ENCODE results near the gene ARL6IP1. TPM values are rescaled to one million over a fixed set of nuclear protein-coding genes. Genes with fewer than 3 reads are reported as not detected.

The ARL6IP1 gene
- polyA plus RNA-seq, 1 donor (not counting 4 experiments of a cell fraction or from before 2014, with no cell fraction given) = 178 TPM

DNA sequence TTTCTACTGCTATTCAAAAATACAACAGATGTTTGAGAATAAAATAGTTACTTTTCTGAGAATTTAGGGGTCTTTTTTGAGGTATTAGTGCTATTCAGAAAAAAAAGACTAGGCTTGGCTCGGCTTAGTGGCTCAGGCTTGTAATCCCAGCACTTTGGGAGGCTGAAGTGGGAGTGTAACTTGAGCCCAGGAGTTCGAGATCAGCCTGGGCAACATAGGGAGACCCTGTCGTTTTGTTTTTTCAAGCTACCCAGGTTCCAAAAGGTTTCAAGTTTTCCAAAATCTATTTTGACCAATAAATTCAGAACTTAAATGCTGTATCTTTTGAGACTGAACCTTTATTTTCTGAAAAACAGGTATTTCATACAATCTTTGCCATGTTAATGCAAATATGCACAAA lies 3.2 kb upstream of the ARL6IP1 start:
- Histone ChIP-seq H3K4me1 (ENCODE audit: control insufficient read depth, extremely low read depth, insufficient read depth, low read length) (peaks cover 26% of the 10 kb centered on the region), H3K9me1 (ENCODE audit: control insufficient read depth, extremely low read depth, insufficient read depth, low read length) (no peaks in the 10 kb centered on the region), H3K4me3 (ENCODE audit: control insufficient read depth in 2 of 3, extremely low read depth in 1 of 3, insufficient read depth in 2 of 3, low read depth in 1 of 3, low read length in 3 of 3) (no peak overlapping the region), H3K27ac (ENCODE audit: control insufficient read depth, insufficient read depth, low read length) (peak overlapping the region; percentile 60), H2AFZ (ENCODE audit: control insufficient read depth, low read length) (no peak overlapping the region), H3K79me2 (ENCODE audit: control insufficient read depth, insufficient read depth, low read length) (peaks cover 21% of the 10 kb centered on the region), H4K20me1 (ENCODE audit: control insufficient read depth, extremely low read depth, insufficient read depth, low read length) (peaks cover 5% of the 10 kb centered on the region), H3K9me3 (ENCODE audit: control insufficient read depth, low read depth, low read length) (no peaks in the 10 kb centered on the region), H3K27me3 (ENCODE audit: control insufficient read depth, extremely low read depth, insufficient read depth, low read length) (no peaks in the 10 kb centered on the region), H3K4me2 (ENCODE audit: control insufficient read depth, extremely low read depth, insufficient read depth, low read depth, low read length) (peak overlapping the region; percentile 54), H3K9ac (ENCODE audit: control insufficient read depth, extremely low read depth, insufficient read depth, low read length) (no peak overlapping the region), H3K36me3 (ENCODE audit: control insufficient read depth in 2 of 2, extremely low read depth in 1 of 2, insufficient read depth in 2 of 2, low read length in 2 of 2) (peaks cover 9 to 15% of the 10 kb centered on the region in 2 experiments)
- FAIRE-seq (no peak), DNase-seq (ENCODE audit: low read depth, low spot score) (no peak)
- TF ChIP-seq, protein P1, sequence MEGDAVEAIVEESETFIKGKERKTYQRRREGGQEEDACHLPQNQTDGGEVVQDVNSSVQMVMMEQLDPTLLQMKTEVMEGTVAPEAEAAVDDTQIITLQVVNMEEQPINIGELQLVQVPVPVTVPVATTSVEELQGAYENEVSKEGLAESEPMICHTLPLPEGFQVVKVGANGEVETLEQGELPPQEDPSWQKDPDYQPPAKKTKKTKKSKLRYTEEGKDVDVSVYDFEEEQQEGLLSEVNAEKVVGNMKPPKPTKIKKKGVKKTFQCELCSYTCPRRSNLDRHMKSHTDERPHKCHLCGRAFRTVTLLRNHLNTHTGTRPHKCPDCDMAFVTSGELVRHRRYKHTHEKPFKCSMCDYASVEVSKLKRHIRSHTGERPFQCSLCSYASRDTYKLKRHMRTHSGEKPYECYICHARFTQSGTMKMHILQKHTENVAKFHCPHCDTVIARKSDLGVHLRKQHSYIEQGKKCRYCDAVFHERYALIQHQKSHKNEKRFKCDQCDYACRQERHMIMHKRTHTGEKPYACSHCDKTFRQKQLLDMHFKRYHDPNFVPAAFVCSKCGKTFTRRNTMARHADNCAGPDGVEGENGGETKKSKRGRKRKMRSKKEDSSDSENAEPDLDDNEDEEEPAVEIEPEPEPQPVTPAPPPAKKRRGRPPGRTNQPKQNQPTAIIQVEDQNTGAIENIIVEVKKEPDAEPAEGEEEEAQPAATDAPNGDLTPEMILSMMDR (optimal IDR thresholded peaks at IDR 0.05 in 1 of 3, IDR thresholded peaks at IDR 0.05 in 1 of 3, conservative IDR thresholded peaks at IDR 0.05 in 1 of 3; ENCODE audit: extremely low read depth in 1 of 3, insufficient read depth in 2 of 3, low read length in 3 of 3) = no peak
- TF ChIP-seq EZH2 (IDR thresholded peaks at IDR 0.05; ENCODE audit: low read length) = no peak
- dilution Hi-C loops (cut with MboI; ENCODE audit: extremely low pct_ligation_motif_present, low sequenced_read_pairs) = no loop called here

DNA sequence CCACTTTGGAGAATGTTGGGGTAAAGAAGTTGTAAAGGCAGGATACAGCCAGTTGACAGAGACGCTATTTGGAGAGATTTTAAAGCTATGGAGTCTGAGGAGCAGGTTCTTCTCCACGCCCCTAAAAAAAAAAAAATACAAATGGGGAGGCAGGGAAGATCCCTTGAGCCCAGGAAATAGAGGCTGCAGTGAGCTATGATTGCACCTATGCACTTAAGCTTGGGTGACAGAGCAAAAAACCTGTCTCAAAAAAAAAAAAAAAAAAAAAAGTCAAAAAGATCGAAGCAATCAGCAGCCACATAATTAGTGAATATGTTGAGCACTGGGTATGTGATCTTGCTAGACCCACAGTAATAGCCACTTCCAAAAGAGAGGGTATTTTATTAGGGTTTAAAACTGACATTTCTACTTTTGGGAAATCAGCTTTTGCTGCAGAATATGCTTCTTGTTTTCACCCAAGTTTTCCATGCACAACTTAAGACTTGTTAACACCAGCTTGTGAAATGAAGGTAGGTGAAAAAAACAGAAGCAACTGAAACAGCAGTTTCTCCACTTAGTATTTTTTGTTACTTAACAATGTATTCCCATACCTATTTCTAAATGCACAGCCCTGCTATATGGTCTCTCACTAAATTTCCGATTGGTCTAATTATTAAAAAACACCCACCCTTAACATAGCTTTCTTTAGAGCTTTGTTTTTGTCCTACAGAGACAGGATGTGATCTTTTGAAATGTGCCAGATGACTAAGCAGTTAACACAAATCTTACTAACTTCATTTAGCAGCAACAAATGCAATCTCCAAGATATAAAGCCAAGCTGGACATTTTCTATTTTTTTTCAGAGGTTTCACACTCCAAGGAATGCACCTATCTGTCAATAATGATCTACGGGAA lies 2.5 kb upstream of the ARL6IP1 start:
- Histone ChIP-seq H3K4me1 (ENCODE audit: control insufficient read depth, extremely low read depth, insufficient read depth, low read length) (peaks cover 33% of the 10 kb centered on the region), H3K4me3 (ENCODE audit: control insufficient read depth in 2 of 3, extremely low read depth in 1 of 3, insufficient read depth in 2 of 3, low read depth in 1 of 3, low read length in 3 of 3) (no peak overlapping the region), H3K27me3 (ENCODE audit: control insufficient read depth, extremely low read depth, insufficient read depth, low read length) (no peaks in the 10 kb centered on the region), H4K20me1 (ENCODE audit: control insufficient read depth, extremely low read depth, insufficient read depth, low read length) (peaks cover 5% of the 10 kb centered on the region), H3K9me3 (ENCODE audit: control insufficient read depth, low read depth, low read length) (no peaks in the 10 kb centered on the region), H2AFZ (ENCODE audit: control insufficient read depth, low read length) (no peak overlapping the region), H3K9ac (ENCODE audit: control insufficient read depth, extremely low read depth, insufficient read depth, low read length) (no peak overlapping the region), H3K4me2 (ENCODE audit: control insufficient read depth, extremely low read depth, insufficient read depth, low read depth, low read length) (peak overlapping the region; percentile 54), H3K27ac (ENCODE audit: control insufficient read depth, insufficient read depth, low read length) (peak overlapping the region; percentile 60), H3K79me2 (ENCODE audit: control insufficient read depth, insufficient read depth, low read length) (peaks cover 25% of the 10 kb centered on the region), H3K9me1 (ENCODE audit: control insufficient read depth, extremely low read depth, insufficient read depth, low read length) (no peaks in the 10 kb centered on the region), H3K36me3 (ENCODE audit: control insufficient read depth in 2 of 2, extremely low read depth in 1 of 2, insufficient read depth in 2 of 2, low read length in 2 of 2) (peaks cover 6 to 8% of the 10 kb centered on the region in 2 experiments)
- dilution Hi-C loops (cut with MboI; ENCODE audit: extremely low pct_ligation_motif_present, low sequenced_read_pairs) = no loop called here
- DNase-seq (ENCODE audit: low read depth, low spot score) = no peak
- TF ChIP-seq, protein P1 (optimal IDR thresholded peaks at IDR 0.05 in 1 of 3, IDR thresholded peaks at IDR 0.05 in 1 of 3, conservative IDR thresholded peaks at IDR 0.05 in 1 of 3; ENCODE audit: extremely low read depth in 1 of 3, insufficient read depth in 2 of 3, low read length in 3 of 3) = no peak
- no peak for TF ChIP-seq EZH2 (IDR thresholded peaks at IDR 0.05; ENCODE audit: low read length)
- FAIRE-seq = peak; percentile 9

All from keratinocyte (primary cell).